WTC11 (cell line): ENCODE measurements around the gene CD93. TPM values are rescaled to one million over a fixed set of nuclear protein-coding genes. Genes with fewer than 3 reads are reported as not detected.

Experiments
- ATAC-seq: fragments of 200-7000 bp; cut with Tn5 transposase; 2 replicates; pipeline ENCODE4 v1.10.0; 2021; ENCODE audit warnings: mild to moderate bottlenecking, moderate library complexity
- CTCF ChIA-PET: fragments of 300-600 bp; sonication (Branson Sonifier 250); formaldehyde crosslinking; loops from one replicate; lab custom pipeline; 2021; ENCODE audit warnings: antibody characterized with exemption; lab: Charles Lee
- POLR2A ChIA-PET: fragments of 350-600 bp; sonication (Branson Sonifier 250); formaldehyde crosslinking; loops from one replicate; lab custom pipeline; 2021; ENCODE audit warnings: antibody characterized with exemption; lab: Charles Lee
- DNase-seq: peaks from one replicate; pipeline ENCODE4 v3.0.0; 2021; ENCODE audit warnings: low spot score
- H3K27ac Mint-ChIP-seq: 2 replicates; pipeline ENCODE4 v1.8.0; 2021; ENCODE audit warnings: mixed read lengths
- H3K27me3 Mint-ChIP-seq: 2 replicates; pipeline ENCODE4 v1.8.0; 2021; ENCODE audit warnings: low read depth, mild to moderate bottlenecking, moderate library complexity, mixed read lengths
- H3K36me3 Mint-ChIP-seq: 2 replicates; pipeline ENCODE4 v1.8.0; 2021; ENCODE audit warnings: mixed read lengths
- H3K4me1 Mint-ChIP-seq: 2 replicates; pipeline ENCODE4 v1.8.0; 2022; ENCODE audit warnings: mixed read lengths
- H3K4me3 Mint-ChIP-seq: 2 replicates; pipeline ENCODE4 v1.8.0; 2021; ENCODE audit warnings: mild to moderate bottlenecking, moderate library complexity, mixed read lengths
- H3K9me3 Mint-ChIP-seq: 2 replicates; pipeline ENCODE4 v1.8.0; 2021; ENCODE audit warnings: mixed read lengths
- EMX1 ChIP-seq: fragments of 250-450 bp; sonication (Bioruptor Pico); IDR thresholded peaks from 2 replicates; pipeline ENCODE4 v1.8.0; 2021; ENCODE audit warnings: mild to moderate bottlenecking
- FOXJ3 ChIP-seq: sonication (generic); formaldehyde crosslinking; IDR thresholded peaks from 2 replicates; pipeline ENCODE4 v1.9.0; 2021; ENCODE audit warnings: missing genetic modification reagents, mild to moderate bottlenecking, borderline replicate concordance
- FOXP1 ChIP-seq: sonication (generic); formaldehyde crosslinking; IDR thresholded peaks from 2 replicates; pipeline ENCODE4 v1.8.0; 2022; ENCODE audit warnings: missing genetic modification reagents, mild to moderate bottlenecking, moderate library complexity, borderline replicate concordance
- GRHL2 ChIP-seq: fragments of 250-450 bp; sonication (Bioruptor Pico); IDR thresholded peaks from 2 replicates; pipeline ENCODE4 v1.8.0; 2022; ENCODE audit warnings: mild to moderate bottlenecking, moderate library complexity; ENCODE audit not compliant: insufficient replicate concordance, severe bottlenecking
- NFYB ChIP-seq: sonication (generic); formaldehyde crosslinking; conservative IDR thresholded peaks from 2 replicates; pipeline ENCODE4 v1.8.0; 2022; ENCODE audit warnings: low read depth, missing genetic modification reagents
- OVOL2 ChIP-seq: fragments of 250-450 bp; sonication (Bioruptor Pico); IDR thresholded peaks from 2 replicates; pipeline ENCODE4 v1.9.0; 2021; ENCODE audit warnings: mild to moderate bottlenecking, borderline replicate concordance
- RORB ChIP-seq: fragments of 250-450 bp; sonication (Bioruptor Pico); IDR thresholded peaks from 2 replicates; pipeline ENCODE4 v1.9.0; 2021; ENCODE audit warnings: mild to moderate bottlenecking
- total RNA-seq: library from RNA; stranded (reverse); gene quantifications from 3 replicates; pipeline ENCODE4 v1.2.3, GENCODE V29; 2021
- TF ChIP-seq, protein P1 (sequence below): sonication (generic); formaldehyde crosslinking; IDR thresholded peaks from 2 replicates; pipeline ENCODE4 v1.8.1; 2022; ENCODE audit warnings: mild to moderate bottlenecking, moderate library complexity, missing genetic modification reagents
- TF ChIP-seq, protein P2 (sequence below): fragments of 250-450 bp; sonication (Bioruptor Pico); IDR thresholded peaks from 2 replicates; pipeline ENCODE4 v2.1.2; 2022; ENCODE audit warnings: mild to moderate bottlenecking, moderate library complexity
- TF ChIP-seq, protein P3 (sequence below): sonication (generic); formaldehyde crosslinking; IDR thresholded peaks from 2 replicates; pipeline ENCODE4 v1.8.0; 2023; ENCODE audit warnings: missing genetic modification reagents
- TF ChIP-seq, protein P4 (sequence below): fragments of 200-600 bp; IDR thresholded peaks from 2 replicates; pipeline ENCODE4 v1.8.0; 2022; ENCODE audit warnings: antibody characterized with exemption
- TF ChIP-seq, protein P5 (sequence below): sonication (generic); formaldehyde crosslinking; IDR thresholded peaks from 2 replicates; pipeline ENCODE4 v1.8.1; 2023; ENCODE audit warnings: mild to moderate bottlenecking, missing genetic modification reagents, borderline replicate concordance
- TF ChIP-seq, protein P6 (sequence below): sonication (generic); formaldehyde crosslinking; IDR thresholded peaks from 2 replicates; pipeline ENCODE4 v1.8.0; 2022; ENCODE audit warnings: mild to moderate bottlenecking, missing genetic modification reagents
- TF ChIP-seq, protein P7 (sequence below): sonication (generic); formaldehyde crosslinking; IDR thresholded peaks from 2 replicates; pipeline ENCODE4 v1.8.1; 2023; ENCODE audit warnings: mild to moderate bottlenecking, missing genetic modification reagents
- TF ChIP-seq, protein P8 (sequence below): fragments of 250-450 bp; sonication (Bioruptor Pico); conservative IDR thresholded peaks from 2 replicates; pipeline ENCODE4 v1.9.0; 2021; ENCODE audit warnings: mild to moderate bottlenecking

Gene CD93
- total RNA-seq, 1 experiment from 2014 or later: 0.09 TPM

DNA sequence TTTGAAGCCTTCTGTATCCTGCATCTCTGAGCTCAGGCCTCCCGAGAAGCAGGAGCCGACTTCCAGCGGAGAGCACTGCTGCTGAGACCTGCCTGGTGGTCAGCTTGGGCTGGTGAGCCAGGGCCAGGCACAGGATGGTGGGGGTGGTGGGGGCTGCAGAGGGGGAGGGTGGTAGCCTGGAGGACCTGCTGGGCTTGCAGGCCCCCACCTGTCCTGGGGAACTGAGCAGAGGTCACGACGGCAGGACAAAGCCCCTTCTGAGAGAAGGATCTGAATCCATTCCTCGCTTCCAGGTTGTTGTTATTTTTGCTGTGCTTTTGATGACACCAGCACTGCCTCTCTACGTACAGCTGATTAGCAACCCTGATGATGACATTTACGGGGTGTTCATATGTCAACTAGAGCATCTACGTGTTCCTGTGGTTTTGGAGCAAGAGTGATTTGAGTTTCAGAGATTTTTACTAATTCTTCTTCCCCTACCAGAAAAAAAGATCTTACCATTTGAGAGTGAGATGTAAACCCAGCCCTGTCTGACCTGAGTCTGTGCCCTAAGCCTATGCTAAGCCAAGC lies 35.7 kb upstream of the CD93 start:
- ATAC-seq (no peak), DNase-seq (no peak)
- H3K36me3 Mint-ChIP-seq: no peaks in the 10 kb centered on the region
- H3K27ac Mint-ChIP-seq: no peak overlapping the region
- ChIA-PET CTCF (interaction anchor here (1.0 kb wide), 1 partner anchor 71 kb away, joined by 3 read pairs; no protein-coding TSS in a partner anchor), POLR2A (no interaction called here)
- H3K4me1 Mint-ChIP-seq: peaks cover 12% of the 10 kb centered on the region
- TF ChIP-seq, protein P1, sequence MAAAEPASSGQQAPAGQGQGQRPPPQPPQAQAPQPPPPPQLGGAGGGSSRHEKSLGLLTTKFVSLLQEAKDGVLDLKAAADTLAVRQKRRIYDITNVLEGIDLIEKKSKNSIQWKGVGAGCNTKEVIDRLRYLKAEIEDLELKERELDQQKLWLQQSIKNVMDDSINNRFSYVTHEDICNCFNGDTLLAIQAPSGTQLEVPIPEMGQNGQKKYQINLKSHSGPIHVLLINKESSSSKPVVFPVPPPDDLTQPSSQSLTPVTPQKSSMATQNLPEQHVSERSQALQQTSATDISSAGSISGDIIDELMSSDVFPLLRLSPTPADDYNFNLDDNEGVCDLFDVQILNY (CRISPR knock-in tag): no peak
- TF ChIP-seq, protein P2, sequence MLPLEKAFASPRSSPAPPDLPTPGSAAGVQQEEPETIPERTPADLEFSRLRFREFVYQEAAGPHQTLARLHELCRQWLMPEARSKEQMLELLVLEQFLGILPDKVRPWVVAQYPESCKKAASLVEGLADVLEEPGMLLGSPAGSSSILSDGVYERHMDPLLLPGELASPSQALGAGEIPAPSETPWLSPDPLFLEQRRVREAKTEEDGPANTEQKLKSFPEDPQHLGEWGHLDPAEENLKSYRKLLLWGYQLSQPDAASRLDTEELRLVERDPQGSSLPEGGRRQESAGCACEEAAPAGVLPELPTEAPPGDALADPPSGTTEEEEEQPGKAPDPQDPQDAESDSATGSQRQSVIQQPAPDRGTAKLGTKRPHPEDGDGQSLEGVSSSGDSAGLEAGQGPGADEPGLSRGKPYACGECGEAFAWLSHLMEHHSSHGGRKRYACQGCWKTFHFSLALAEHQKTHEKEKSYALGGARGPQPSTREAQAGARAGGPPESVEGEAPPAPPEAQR (CRISPR knock-in tag): no peak
- TF ChIP-seq, protein P3, sequence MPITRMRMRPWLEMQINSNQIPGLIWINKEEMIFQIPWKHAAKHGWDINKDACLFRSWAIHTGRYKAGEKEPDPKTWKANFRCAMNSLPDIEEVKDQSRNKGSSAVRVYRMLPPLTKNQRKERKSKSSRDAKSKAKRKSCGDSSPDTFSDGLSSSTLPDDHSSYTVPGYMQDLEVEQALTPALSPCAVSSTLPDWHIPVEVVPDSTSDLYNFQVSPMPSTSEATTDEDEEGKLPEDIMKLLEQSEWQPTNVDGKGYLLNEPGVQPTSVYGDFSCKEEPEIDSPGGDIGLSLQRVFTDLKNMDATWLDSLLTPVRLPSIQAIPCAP (CRISPR knock-in tag): no peak
- TF ChIP-seq, protein P4, sequence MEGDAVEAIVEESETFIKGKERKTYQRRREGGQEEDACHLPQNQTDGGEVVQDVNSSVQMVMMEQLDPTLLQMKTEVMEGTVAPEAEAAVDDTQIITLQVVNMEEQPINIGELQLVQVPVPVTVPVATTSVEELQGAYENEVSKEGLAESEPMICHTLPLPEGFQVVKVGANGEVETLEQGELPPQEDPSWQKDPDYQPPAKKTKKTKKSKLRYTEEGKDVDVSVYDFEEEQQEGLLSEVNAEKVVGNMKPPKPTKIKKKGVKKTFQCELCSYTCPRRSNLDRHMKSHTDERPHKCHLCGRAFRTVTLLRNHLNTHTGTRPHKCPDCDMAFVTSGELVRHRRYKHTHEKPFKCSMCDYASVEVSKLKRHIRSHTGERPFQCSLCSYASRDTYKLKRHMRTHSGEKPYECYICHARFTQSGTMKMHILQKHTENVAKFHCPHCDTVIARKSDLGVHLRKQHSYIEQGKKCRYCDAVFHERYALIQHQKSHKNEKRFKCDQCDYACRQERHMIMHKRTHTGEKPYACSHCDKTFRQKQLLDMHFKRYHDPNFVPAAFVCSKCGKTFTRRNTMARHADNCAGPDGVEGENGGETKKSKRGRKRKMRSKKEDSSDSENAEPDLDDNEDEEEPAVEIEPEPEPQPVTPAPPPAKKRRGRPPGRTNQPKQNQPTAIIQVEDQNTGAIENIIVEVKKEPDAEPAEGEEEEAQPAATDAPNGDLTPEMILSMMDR: no peak
- TF ChIP-seq, protein P5, sequence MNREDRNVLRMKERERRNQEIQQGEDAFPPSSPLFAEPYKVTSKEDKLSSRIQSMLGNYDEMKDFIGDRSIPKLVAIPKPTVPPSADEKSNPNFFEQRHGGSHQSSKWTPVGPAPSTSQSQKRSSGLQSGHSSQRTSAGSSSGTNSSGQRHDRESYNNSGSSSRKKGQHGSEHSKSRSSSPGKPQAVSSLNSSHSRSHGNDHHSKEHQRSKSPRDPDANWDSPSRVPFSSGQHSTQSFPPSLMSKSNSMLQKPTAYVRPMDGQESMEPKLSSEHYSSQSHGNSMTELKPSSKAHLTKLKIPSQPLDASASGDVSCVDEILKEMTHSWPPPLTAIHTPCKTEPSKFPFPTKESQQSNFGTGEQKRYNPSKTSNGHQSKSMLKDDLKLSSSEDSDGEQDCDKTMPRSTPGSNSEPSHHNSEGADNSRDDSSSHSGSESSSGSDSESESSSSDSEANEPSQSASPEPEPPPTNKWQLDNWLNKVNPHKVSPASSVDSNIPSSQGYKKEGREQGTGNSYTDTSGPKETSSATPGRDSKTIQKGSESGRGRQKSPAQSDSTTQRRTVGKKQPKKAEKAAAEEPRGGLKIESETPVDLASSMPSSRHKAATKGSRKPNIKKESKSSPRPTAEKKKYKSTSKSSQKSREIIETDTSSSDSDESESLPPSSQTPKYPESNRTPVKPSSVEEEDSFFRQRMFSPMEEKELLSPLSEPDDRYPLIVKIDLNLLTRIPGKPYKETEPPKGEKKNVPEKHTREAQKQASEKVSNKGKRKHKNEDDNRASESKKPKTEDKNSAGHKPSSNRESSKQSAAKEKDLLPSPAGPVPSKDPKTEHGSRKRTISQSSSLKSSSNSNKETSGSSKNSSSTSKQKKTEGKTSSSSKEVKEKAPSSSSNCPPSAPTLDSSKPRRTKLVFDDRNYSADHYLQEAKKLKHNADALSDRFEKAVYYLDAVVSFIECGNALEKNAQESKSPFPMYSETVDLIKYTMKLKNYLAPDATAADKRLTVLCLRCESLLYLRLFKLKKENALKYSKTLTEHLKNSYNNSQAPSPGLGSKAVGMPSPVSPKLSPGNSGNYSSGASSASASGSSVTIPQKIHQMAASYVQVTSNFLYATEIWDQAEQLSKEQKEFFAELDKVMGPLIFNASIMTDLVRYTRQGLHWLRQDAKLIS (CRISPR knock-in tag): no peak
- no peak for TF ChIP-seq EMX1 (CRISPR knock-in tag)
- no peaks in the 10 kb centered on the region for H3K9me3 Mint-ChIP-seq
- no peak overlapping the region for H3K4me3 Mint-ChIP-seq
- no peaks in the 10 kb centered on the region for H3K27me3 Mint-ChIP-seq

DNA sequence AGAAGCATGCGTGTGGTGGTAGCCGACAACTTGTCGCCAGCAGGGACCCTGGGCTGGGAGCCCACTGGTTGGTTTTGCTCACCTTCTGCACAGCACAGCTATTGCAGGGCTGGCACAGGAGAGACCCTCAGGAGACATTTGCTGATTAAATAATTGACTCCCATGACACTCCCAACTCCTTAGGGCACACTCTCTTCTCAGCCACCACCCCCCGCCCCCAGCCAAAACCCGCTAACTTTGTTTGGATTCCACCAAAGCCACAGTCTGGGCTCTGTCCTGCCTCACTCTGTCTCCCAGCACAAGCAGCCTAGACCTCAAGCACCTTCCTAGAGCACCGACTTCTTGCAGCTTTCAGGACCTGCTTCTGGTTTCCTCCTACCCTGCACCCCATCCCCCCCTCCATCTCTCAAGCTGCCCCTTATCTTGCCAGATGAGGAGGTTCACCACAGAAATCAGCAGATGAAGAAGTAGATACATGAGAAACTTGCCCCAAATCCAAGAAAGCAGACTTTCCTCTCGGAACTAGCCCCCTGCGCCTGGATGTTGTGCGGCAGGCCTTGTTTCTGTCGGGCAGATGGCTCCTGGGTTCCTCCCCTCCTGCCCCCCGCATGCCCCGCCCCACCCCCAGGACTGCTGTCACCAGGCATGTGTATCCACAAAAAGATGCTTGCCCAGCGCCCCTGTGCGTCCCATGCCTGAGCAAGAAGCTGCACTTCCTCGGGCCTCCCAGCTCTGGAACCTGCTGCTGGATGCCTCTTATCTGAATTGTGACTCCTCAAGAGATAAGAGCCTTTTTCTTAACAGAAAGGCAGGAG lies 35.0 kb upstream of the CD93 start:
- TF ChIP-seq, protein P6, sequence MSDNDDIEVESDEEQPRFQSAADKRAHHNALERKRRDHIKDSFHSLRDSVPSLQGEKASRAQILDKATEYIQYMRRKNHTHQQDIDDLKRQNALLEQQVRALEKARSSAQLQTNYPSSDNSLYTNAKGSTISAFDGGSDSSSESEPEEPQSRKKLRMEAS (CRISPR knock-in tag): no peak
- no peak for TF ChIP-seq FOXP1
- no peak for TF ChIP-seq FOXJ3 (CRISPR knock-in tag)
- TF ChIP-seq, protein P7, sequence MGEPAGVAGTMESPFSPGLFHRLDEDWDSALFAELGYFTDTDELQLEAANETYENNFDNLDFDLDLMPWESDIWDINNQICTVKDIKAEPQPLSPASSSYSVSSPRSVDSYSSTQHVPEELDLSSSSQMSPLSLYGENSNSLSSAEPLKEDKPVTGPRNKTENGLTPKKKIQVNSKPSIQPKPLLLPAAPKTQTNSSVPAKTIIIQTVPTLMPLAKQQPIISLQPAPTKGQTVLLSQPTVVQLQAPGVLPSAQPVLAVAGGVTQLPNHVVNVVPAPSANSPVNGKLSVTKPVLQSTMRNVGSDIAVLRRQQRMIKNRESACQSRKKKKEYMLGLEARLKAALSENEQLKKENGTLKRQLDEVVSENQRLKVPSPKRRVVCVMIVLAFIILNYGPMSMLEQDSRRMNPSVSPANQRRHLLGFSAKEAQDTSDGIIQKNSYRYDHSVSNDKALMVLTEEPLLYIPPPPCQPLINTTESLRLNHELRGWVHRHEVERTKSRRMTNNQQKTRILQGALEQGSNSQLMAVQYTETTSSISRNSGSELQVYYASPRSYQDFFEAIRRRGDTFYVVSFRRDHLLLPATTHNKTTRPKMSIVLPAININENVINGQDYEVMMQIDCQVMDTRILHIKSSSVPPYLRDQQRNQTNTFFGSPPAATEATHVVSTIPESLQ (CRISPR knock-in tag): no peak
- TF ChIP-seq EMX1 (CRISPR knock-in tag): no peak
- TF ChIP-seq NFYB (CRISPR knock-in tag): no peak
- no peak for TF ChIP-seq OVOL2 (CRISPR knock-in tag)
- TF ChIP-seq, protein P8, sequence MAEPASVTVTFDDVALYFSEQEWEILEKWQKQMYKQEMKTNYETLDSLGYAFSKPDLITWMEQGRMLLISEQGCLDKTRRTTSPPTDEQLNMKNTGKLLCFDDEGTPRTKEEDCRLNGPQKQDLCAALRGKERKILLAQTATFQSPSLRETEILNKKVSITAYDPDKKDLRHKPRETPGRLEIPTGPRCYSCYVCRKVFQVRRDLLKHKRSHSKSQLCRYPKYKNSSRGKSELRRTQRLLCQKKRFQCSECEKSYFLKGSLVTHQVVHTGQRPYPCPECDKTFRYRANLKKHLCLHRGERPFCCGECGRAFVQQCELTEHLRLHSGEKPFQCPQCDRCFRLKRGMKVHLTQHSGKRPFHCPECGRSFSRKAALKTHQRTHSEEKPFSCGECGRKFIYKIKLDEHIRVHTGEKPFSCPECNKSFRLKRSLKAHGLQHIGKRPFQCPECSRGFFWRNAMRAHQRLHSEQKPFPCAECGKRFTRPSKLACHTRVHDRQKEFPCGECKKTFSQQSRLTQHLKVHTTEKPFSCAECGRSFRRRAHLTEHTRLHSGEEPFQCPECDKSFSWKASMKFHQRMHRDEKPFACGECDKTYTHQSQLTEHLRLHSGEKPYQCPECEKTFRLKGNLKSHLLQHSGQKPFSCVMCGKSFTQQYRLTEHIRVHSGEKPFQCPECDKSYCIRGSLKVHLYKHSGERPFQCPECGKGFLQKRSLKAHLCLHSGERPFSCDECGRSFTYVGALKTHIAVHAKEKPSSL (CRISPR knock-in tag): no peak
- no peak for TF ChIP-seq RORB (CRISPR knock-in tag)
- TF ChIP-seq GRHL2 (CRISPR knock-in tag): no peak
- Mint-ChIP-seq H3K9me3 (no peaks in the 10 kb centered on the region), H3K36me3 (no peaks in the 10 kb centered on the region), H3K27me3 (no peaks in the 10 kb centered on the region), H3K27ac (no peak overlapping the region), H3K4me1 (peaks cover 10% of the 10 kb centered on the region), H3K4me3 (no peak overlapping the region)
- POLR2A ChIA-PET: no interaction called here
- no peak for ATAC-seq
- no peak for DNase-seq
- CTCF ChIA-PET: interaction anchor here (1.0 kb wide), 1 partner anchor 70 kb away, joined by 3 read pairs; no protein-coding TSS in a partner anchor
